SJSA1 (cell line): ENCODE measurements around the gene CTU1. TPM values are rescaled to one million over a fixed set of nuclear protein-coding genes. Genes with fewer than 3 reads are reported as not detected.
"Not testable (repeated sequence)": the region's sequence is repeated elsewhere in the genome, so short reads cannot be mapped to it uniquely, and the experiment has no call there.

Experiments
- DNase-seq, 2 experiments: peaks; one replicate each; pipeline ENCODE4 v3.0.0-alpha.2; 2015 to 2020; ENCODE audit warnings: low spot score in 2 of 2, low read depth in 1 of 2
- H3K27ac ChIP-seq: fragments of 250-450 bp; sonication (Bioruptor Pico); 2 replicates; pipeline ENCODE4 v1.5.1; 2020; ENCODE audit warnings: mild to moderate bottlenecking, moderate library complexity
- H3K27me3 ChIP-seq: fragments of 250-450 bp; sonication (Bioruptor Pico); replicated peaks from 2 replicates; pipeline ENCODE4 v1.5.1; 2020; ENCODE audit warnings: mild to moderate bottlenecking, moderate library complexity
- H3K36me3 ChIP-seq: fragments of 250-450 bp; sonication (Bioruptor Pico); 2 replicates; pipeline ENCODE4 v1.5.1; 2020; ENCODE audit warnings: mild to moderate bottlenecking
- H3K4me1 ChIP-seq: fragments of 250-450 bp; sonication (Bioruptor Pico); replicated peaks from 2 replicates; pipeline ENCODE4 v1.6.1; 2021; ENCODE audit warnings: mild to moderate bottlenecking
- H3K4me3 ChIP-seq: fragments of 250-450 bp; sonication (Bioruptor Pico); 2 replicates; pipeline ENCODE4 v1.5.1; 2020; ENCODE audit warnings: mild to moderate bottlenecking
- H3K9me3 ChIP-seq: fragments of 250-450 bp; sonication (Bioruptor Pico); replicated peaks from 2 replicates; pipeline ENCODE4 v1.5.1; 2020; ENCODE audit warnings: mild to moderate bottlenecking
- total RNA-seq: library from RNA; depleted of rRNA; stranded (reverse); fragments of >200 nt; shearing (Covaris generic); gene quantifications from 2 replicates; pipeline ENCODE4 v1.2.3, GENCODE V29; 2014; rRNA removed

The CTU1 gene
- 9.1 and 13.3 TPM in 2 replicates for total RNA-seq

DNA sequence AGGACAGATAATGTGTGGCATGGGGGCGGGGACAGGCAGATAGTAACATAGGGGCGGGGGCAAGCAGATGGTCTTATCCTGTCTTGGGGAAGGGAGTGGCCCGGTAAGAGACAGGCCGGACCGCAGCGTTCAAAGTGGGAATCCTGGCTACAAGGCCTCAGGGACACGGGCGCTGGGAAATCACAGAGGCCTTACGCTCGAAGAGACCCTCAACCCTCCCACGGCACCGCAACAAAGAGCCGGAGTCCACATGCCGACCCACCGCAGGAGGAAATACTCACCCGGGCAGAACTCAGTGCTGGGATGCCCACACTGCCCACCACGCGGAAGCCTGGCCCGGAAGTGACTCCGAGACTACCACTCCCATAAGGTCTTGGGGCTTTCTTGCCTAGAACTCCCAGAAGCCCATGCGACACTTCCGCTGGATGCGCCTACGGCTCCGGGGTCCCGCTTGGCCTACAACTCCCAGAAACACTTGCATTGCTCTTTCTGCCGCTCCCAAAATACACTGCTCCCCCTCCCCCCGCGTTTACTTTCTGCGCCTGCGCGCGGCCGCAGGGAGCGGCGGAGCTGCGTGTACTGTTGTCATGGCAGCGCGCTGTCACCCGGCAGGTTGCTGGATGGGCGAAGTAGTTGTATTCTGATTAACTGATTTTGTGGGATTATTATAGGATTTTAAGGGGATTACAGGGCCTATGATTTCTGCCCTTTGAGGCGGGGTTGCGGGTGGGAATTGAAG is at the start of gene CTU1:
CTU1 (minus strand) TSS at position 344 of the 739 bp plus-strand sequence. CDS start 3,840 bp downstream, outside the sequence.
- H3K4me3 ChIP-seq = peak within 1 kb of the TSS; percentile 54
- peaks cover 17% of the 10 kb centered on the region for H3K27me3 ChIP-seq
- H3K27ac ChIP-seq = peak within 1 kb of the TSS; percentile 41
- peak; percentile 98 for DNase-seq
- H3K36me3 ChIP-seq = peaks cover 7% of the 10 kb centered on the region; the same call in 1 of the 2 replicates
- peaks cover 5% of the 10 kb centered on the region for H3K4me1 ChIP-seq
- no peaks in the 10 kb centered on the region for H3K9me3 ChIP-seq

DNA sequence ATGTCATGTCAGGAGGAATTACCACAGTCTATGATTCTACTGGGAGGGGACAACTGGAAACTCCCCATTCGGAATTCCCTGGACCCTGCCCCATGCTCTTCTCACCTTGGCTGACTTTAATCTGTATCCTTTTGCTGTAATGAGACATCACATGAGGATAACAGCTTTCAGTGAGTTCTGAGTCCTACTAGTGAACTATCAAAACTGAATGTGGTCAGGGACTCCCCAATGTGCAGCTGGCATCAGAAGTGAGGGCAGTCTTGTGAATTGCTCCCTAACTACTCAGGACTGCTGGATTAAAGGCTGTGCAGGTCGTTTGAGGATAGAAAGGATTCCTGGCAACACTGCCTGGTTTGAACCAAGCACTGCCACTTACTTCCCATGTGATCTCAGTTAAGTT is 49.1 kb upstream of the CTU1 start:
- no peaks in the 10 kb centered on the region for H3K36me3 ChIP-seq
- H3K27ac ChIP-seq = no peak overlapping the region
- no peaks in the 10 kb centered on the region for H3K9me3 ChIP-seq
- no peaks in the 10 kb centered on the region for H3K4me1 ChIP-seq
- no peak for DNase-seq
- no peak overlapping the region for H3K4me3 ChIP-seq
- peaks cover 2% of the 10 kb centered on the region for H3K27me3 ChIP-seq

DNA sequence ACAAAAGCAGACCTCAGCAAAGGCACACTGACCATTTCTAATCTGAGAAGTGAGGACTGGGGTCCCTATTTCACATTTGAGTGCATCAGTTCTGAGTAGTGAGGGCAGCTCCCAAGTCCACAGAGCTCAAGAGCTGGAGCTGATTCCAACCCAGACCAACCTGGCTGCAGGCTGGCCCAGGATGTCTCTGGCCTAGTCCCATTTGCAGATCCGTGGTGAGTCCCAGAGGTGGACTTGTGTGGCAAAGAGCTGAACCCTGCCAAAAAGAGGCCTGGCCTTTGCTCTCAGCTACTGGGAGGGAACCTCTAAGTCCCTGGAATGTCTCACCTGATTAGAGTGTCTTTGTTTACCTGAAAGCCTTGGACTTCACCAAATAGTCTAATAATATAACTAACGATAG is 48.5 kb upstream of the CTU1 start:
- H3K9me3 ChIP-seq = no peaks in the 10 kb centered on the region
- no peaks in the 10 kb centered on the region for H3K4me1 ChIP-seq
- DNase-seq = no peak
- no peak overlapping the region for H3K4me3 ChIP-seq
- peaks cover 2% of the 10 kb centered on the region for H3K27me3 ChIP-seq
- no peak overlapping the region for H3K27ac ChIP-seq
- H3K36me3 ChIP-seq = no peaks in the 10 kb centered on the region

DNA sequence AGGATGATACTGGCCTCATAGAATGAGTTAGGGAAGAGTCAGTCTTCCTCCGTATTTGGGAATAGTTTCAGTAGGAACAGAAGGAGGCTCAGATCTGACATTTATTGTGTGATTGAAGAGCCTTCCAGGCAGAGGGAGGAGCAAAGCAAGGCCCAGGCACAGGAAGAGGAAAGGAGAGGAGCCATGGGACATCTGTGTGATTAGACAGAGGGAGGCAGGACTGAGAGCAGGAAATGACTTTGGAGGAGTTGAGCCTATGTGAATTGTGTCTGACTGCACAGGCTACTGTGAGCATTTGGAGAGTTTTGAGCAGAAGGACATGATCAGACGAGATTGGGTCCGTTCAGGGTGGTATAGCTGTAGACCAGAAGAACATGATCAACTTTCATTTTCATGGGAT is 42.4 kb upstream of the CTU1 start:
- H3K9me3 ChIP-seq = no peaks in the 10 kb centered on the region
- peaks cover 2% of the 10 kb centered on the region; the same call in 1 of the 2 replicates for H3K27me3 ChIP-seq
- H3K27ac ChIP-seq = no peak overlapping the region
- H3K4me1 ChIP-seq = no peaks in the 10 kb centered on the region
- no peak overlapping the region for H3K4me3 ChIP-seq
- no peaks in the 10 kb centered on the region for H3K36me3 ChIP-seq
- no peak for DNase-seq

DNA sequence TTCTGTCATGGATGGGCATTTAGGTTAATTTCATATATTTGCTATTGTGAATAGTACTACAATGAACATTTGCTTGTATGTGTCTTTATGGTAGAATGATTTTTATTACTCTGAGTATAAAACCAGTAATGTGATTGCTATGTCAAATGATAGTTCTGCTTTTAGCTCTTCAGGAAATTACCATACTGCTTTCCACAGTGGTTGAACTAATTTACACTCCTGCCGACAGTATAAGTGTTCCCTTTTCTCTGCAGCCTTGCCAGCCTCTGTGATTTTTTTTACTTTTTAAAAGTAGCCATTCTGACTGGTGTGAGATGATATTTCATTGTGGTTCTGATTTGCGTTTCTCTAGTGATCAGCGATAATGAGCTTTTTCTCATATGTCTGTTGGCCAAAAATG is 40.4 kb upstream of the CTU1 start:
- no peak for DNase-seq
- Histone ChIP-seq H3K9me3 (no peaks in the 10 kb centered on the region), H3K27me3 (peaks cover 4% of the 10 kb centered on the region), H3K4me1 (no peaks in the 10 kb centered on the region), H3K36me3 (no peaks in the 10 kb centered on the region), H3K27ac (no peak overlapping the region), H3K4me3 (no peak overlapping the region)

DNA sequence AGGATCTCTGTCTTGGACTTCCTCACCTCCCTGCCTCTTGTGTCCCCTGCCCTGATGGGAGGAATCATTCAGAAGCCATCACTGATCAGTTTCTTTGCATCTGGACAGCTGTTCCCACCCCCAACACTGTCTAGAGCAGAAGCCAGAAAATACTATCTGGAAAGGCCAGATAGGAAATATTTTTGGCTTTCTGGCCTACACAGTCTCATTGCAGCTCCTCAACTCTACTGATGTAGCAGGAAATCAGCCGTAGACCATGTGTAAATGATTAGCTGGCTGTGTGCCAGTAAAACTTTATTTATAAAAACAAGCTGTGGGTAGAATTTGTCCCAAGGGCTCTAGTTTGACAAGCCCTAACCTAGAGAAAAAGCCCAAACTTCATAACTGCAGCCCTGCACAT is 39.5 kb upstream of the CTU1 start:
- no peak overlapping the region for H3K27ac ChIP-seq
- H3K9me3 ChIP-seq = no peaks in the 10 kb centered on the region
- DNase-seq = no peak
- H3K4me1 ChIP-seq = no peaks in the 10 kb centered on the region
- H3K27me3 ChIP-seq = peaks cover 4% of the 10 kb centered on the region
- no peaks in the 10 kb centered on the region for H3K36me3 ChIP-seq
- H3K4me3 ChIP-seq = no peak overlapping the region

DNA sequence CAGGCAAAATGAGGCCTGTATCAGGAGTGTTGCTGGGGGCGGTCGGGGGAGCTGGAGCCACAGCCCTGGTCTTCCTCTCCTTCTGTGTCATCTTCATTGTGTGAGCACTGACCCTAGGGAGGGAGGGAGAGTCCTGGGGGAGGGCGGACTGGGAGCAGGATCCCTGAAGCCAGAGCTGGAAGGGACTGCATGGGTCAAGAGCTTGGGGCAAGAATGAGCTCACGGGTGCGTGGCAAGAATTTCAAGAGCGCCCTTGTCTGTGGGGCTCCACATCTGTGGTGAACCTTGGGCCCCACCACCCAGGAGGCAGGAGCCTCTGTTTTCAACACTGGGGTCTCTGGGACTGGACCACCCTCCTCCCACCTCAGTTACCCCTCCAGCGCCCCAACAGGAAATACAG is 38.5 kb upstream of the CTU1 start:
- DNase-seq = no peak
- H3K27ac ChIP-seq = no peak overlapping the region
- no peak overlapping the region for H3K4me3 ChIP-seq
- no peaks in the 10 kb centered on the region for H3K9me3 ChIP-seq
- H3K4me1 ChIP-seq = no peaks in the 10 kb centered on the region
- H3K36me3 ChIP-seq = no peaks in the 10 kb centered on the region
- peaks cover 9% of the 10 kb centered on the region for H3K27me3 ChIP-seq

DNA sequence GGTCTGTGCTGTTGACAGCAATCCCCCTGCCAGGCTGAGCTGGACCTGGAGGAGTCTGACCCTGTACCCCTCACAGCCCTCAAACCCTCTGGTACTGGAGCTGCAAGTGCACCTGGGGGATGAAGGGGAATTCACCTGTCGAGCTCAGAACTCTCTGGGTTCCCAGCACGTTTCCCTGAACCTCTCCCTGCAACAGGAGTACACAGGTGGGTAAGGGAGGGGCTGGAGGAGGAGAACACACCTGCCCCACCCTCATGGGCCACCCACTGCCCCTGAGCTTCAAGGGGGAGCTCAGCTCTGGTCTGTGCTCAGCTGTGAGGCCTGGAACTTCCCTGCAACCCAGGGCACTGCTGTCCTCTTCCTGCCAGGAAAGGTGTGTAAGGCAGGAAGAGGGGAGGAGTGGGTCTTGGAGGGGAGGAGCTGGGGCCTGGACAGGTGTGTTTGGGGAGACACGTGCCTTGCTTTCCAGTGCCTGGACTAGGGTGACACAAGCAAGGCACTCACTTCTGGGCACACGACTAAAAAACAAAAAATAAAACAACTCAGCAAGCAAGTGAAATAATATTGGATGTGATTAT is 37.8 kb upstream of the CTU1 start:
- no peak overlapping the region for H3K4me3 ChIP-seq
- H3K27me3 ChIP-seq = peaks cover 11% of the 10 kb centered on the region
- H3K9me3 ChIP-seq = no peaks in the 10 kb centered on the region

DNA sequence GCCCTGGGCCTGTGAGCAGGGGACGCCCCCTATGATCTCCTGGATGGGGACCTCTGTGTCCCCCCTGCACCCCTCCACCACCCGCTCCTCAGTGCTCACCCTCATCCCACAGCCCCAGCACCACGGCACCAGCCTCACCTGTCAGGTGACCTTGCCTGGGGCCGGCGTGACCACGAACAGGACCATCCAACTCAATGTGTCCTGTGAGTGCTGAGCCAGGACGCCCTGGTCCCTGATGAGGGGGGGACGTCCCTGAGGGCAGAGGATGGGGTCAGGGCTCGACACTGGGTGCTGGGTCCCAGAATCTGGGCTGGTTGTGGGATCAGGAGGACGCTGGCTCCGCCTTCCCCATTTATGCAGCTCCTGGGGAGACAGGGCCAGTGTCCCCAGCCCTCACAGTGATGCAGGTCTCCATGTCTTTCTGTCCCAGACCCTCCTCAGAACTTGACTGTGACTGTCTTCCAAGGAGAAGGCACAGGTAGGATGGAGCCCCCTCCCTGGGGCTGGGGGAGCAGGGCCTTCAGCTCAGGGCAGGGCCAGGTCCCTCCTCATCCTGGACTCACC is 36.4 kb upstream of the CTU1 start:
- H3K27ac ChIP-seq = no peak overlapping the region
- H3K9me3 ChIP-seq = no peaks in the 10 kb centered on the region
- no peaks in the 10 kb centered on the region for H3K36me3 ChIP-seq
- DNase-seq = no peak
- H3K4me1 ChIP-seq = no peaks in the 10 kb centered on the region
- no peak overlapping the region for H3K4me3 ChIP-seq
- peaks cover 24% of the 10 kb centered on the region for H3K27me3 ChIP-seq

More for the DNA sequence above, 37.8 kb upstream of the CTU1 start:
- Histone ChIP-seq H3K36me3 (no peaks in the 10 kb centered on the region), H3K27ac (no peak overlapping the region), H3K4me1 (no peaks in the 10 kb centered on the region)
- DNase-seq = no peak

DNA sequence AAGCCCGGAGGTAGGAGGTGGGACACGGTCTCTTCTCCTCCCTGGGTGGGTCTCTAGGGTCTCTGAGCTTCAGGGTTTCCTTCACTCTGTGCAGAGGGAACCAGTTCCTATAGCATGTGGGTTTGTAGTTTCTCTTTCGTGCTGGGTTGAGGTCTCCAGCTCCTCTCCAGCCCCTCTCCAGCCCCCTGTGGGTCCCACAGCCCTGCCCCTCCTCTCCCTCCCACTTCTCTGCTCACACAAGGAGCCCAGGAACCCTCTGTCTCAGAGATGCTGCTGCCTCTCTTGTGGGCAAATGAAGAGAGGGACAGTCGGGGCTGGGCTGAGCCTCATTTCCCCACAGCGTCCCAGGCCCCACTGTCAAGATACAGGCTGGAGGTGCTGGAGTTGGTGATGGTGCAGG is 35.3 kb upstream of the CTU1 start:
- Histone ChIP-seq H3K36me3 (no peaks in the 10 kb centered on the region), H3K9me3 (no peaks in the 10 kb centered on the region), H3K4me3 (no peak overlapping the region), H3K27me3 (peaks cover 24% of the 10 kb centered on the region), H3K4me1 (no peaks in the 10 kb centered on the region), H3K27ac (no peak overlapping the region)
- DNase-seq = no peak

DNA sequence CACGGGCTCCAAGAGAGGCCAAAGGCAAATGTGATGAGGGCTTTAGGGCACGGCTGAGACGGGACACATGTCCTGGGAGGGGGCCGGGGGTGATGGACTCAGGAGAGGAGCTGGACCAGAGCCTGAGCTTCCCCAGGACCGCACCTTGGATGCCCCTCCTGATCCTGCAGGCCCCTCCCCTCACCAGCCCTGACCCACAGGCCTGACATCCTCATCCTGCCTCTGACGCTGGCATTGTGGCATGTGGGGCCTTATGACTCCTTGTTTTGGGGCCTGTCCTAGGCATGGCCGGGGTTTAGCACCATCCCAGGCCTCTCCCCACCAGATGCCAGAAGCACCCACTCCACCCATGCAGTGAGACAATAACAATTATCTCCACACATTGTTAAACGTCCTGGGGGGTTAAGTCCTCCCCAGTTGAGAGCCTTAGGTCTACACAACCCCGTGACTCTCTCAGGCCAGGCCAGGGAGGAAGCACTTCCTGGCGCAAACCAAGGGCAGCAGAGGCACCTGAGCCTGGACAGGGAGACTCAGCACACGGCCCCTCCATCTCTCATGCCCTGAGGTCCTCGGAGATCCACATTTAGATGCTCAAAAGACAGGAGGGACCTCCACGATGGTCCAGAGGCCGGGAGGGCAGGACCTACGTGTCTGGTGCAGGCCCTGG is 34.7 kb upstream of the CTU1 start:
- H3K27ac ChIP-seq, H3K9me3 ChIP-seq, H3K4me1 ChIP-seq, DNase-seq, H3K36me3 ChIP-seq, H3K4me3 ChIP-seq: not testable (repeated sequence)
- peaks cover 24% of the 10 kb centered on the region for H3K27me3 ChIP-seq

DNA sequence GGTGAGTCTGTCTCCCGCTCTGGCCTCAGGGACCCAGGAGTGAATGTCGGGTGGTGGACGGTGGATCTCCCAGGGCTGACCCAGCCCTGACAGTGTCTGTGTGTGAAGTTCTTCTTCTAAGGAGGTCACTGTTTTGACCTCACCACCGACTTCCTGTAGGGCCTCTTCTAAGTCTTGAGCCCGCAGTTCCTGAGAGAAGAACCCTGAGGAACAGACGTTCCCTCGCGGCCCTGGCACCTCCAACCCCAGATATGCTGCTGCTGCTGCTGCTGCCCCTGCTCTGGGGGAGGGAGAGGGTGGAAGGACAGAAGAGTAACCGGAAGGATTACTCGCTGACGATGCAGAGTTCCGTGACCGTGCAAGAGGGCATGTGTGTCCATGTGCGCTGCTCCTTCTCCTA is 33.9 kb upstream of the CTU1 start, which contains the start of gene SIGLEC7:
SIGLEC7 (plus strand) TSS at position 183 of the 400 bp plus-strand sequence; CDS start at position 252, 69 bp downstream.
- no peaks in the 10 kb centered on the region for H3K4me1 ChIP-seq
- H3K4me3 ChIP-seq = no peak within 1 kb of the TSS
- no peaks in the 10 kb centered on the region for H3K9me3 ChIP-seq
- peaks cover 24% of the 10 kb centered on the region for H3K27me3 ChIP-seq
- DNase-seq = no peak
- no peak within 1 kb of the TSS for H3K27ac ChIP-seq
- H3K36me3 ChIP-seq = no peaks in the 10 kb centered on the region

DNA sequence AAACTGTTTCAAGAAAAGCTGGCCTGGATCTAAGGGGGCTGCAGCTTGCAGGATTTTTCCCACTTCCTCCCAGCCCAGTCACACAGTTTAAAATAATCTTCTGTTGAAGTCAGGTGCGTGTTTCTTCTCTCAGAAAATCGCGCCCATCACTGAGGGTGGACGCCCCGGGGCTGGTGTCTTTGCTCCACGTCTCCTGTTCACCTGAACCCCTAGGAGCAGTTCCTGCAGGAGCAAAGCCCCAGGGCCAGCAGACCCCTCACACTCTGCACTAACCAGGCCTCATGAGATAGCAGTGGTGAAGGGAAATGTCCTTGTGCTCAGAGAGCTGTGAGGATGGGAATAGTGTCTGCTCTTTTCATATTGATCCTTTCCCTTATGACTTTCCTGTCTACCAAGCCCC is 33.0 kb upstream of the CTU1 start:
- H3K27me3 ChIP-seq = peaks cover 24% of the 10 kb centered on the region
- H3K4me3 ChIP-seq = no peak overlapping the region
- DNase-seq = no peak
- no peaks in the 10 kb centered on the region for H3K36me3 ChIP-seq
- H3K9me3 ChIP-seq = no peaks in the 10 kb centered on the region
- no peaks in the 10 kb centered on the region for H3K4me1 ChIP-seq
- H3K27ac ChIP-seq = no peak overlapping the region

DNA sequence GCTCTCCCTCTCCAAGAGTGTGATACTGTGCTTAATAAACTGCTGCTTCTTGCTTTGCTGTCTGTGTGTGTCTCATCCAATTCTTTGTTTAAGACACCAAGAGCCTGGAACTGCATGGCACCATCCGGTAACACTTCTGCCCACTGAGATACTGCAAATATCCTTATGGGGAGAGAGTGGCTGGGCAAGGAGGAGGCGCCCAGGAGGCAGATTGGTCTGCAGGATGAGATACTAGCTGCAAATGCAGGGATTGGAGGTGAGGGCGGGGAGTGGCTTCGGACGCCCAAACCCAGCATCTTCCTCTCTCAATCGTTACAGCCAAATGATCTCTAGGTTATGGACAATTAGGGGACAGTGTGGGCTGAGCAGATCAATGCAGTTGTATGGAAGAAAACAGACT is 32.2 kb upstream of the CTU1 start:
- Histone ChIP-seq H3K4me1 (no peaks in the 10 kb centered on the region), H3K27ac (no peak overlapping the region), H3K27me3 (peaks cover 24% of the 10 kb centered on the region), H3K4me3 (no peak overlapping the region), H3K9me3 (no peaks in the 10 kb centered on the region), H3K36me3 (no peaks in the 10 kb centered on the region)
- DNase-seq = no peak
